Liver (tissue), 3 donors: ENCODE data around the gene TOGARAM1.

Experiments used
- ATF3 ChIP-seq: IDR thresholded peaks from 2 replicates; pipeline ENCODE4 v1.6.1; 2016; ENCODE audit warnings: antibody characterized with exemption
- CTCF ChIP-seq: fragments of 150-350 bp; IDR thresholded peaks from 2 replicates; pipeline ENCODE4 v1.5.1; 2017; ENCODE audit warnings: improper control_type of control experiment, low read depth, low read length; ENCODE audit not compliant: missing input control
- EGR1 ChIP-seq, 2 donors: IDR thresholded peaks; 2 replicates each; pipeline ENCODE4 v1.6.1; 2016 to 2018; ENCODE audit warnings: antibody characterized with exemption in 2 of 2, low read depth in 2 of 2
- GABPA ChIP-seq, 2 donors: IDR thresholded peaks in 1 of 2; conservative IDR thresholded peaks in 1 of 2; 2 replicates each; pipeline ENCODE4 v1.6.1; 2016; ENCODE audit warnings: antibody characterized with exemption in 2 of 2, mild to moderate bottlenecking in 1 of 2, moderate library complexity in 1 of 2
- JUND ChIP-seq, 2 donors: IDR thresholded peaks; 2 replicates each; pipeline ENCODE4 v1.6.1; 2016; ENCODE audit warnings: antibody characterized with exemption in 2 of 2
- MAX ChIP-seq: IDR thresholded peaks from 2 replicates; pipeline ENCODE4 v1.6.1; 2016; ENCODE audit warnings: antibody characterized with exemption
- NR2F2 ChIP-seq: IDR thresholded peaks from 2 replicates; pipeline ENCODE4 v1.6.1; 2016; ENCODE audit warnings: antibody characterized with exemption
- RAD21 ChIP-seq, 2 donors: IDR thresholded peaks; 2 replicates each; pipeline ENCODE4 v1.6.1; 2016; ENCODE audit warnings: antibody characterized with exemption in 2 of 2, mild to moderate bottlenecking in 2 of 2
- REST ChIP-seq: IDR thresholded peaks from 2 replicates; pipeline ENCODE4 v1.6.1; 2016; ENCODE audit warnings: antibody characterized with exemption, mild to moderate bottlenecking
- RXRA ChIP-seq, 2 donors: IDR thresholded peaks; 2 replicates each; pipeline ENCODE4 v1.6.1; 2017 to 2018; ENCODE audit warnings: antibody characterized with exemption in 2 of 2, mild to moderate bottlenecking in 1 of 2
- SP1 ChIP-seq: IDR thresholded peaks from 2 replicates; pipeline ENCODE4 v1.6.1; 2018; ENCODE audit warnings: antibody characterized with exemption, mild to moderate bottlenecking
- TAF1 ChIP-seq: conservative IDR thresholded peaks from 2 replicates; pipeline ENCODE4 v1.6.1; 2016; ENCODE audit warnings: antibody characterized with exemption, mild to moderate bottlenecking
- YY1 ChIP-seq: IDR thresholded peaks from 2 replicates; pipeline ENCODE4 v1.6.1; 2016; ENCODE audit warnings: antibody characterized with exemption, mild to moderate bottlenecking
- ZBTB33 ChIP-seq: IDR thresholded peaks from 2 replicates; pipeline ENCODE4 v1.6.1; 2016; ENCODE audit warnings: antibody characterized with exemption
- donor health status: healthy.
- donor health status: healthy.

- TF ChIP-seq JUND (IDR thresholded peaks at IDR 0.05) (no peak), CTCF (no peak), RXRA (IDR thresholded peaks at IDR 0.05) (no peak), ZBTB33 (no peak), RAD21 (IDR thresholded peaks at IDR 0.05) (no peak), SP1 (no peak), YY1 (no peak), EGR1 (IDR thresholded peaks at IDR 0.05; ENCODE audit: low read depth in 2 of 2) (no peak), REST (no peak), MAX (no peak), NR2F2 (no peak), TAF1 (no peak), GABPA (IDR thresholded peaks at IDR 0.05 in 1 of 2, conservative IDR thresholded peaks at IDR 0.05 in 1 of 2) (no peak), ATF3 (no peak)
Measured at GRCh38 chr14:45112896-45113781, 151.1 kb downstream of the TOGARAM1 start.
